Mammary epithelial cell (primary cell): ENCODE results near the gene PRIM2.

Experiments
- CTCF ChIP-seq, 2 donors: IDR thresholded peaks in 1 of 2; conservative IDR thresholded peaks in 1 of 2; 2 replicates each; pipeline ENCODE4 v1.5.1; 2011 to 2012; ENCODE audit warnings: inconsistent platforms in 2 of 2, low read length in 2 of 2, mild to moderate bottlenecking in 2 of 2, control low read depth in 1 of 2, low read depth in 1 of 2; ENCODE audit not compliant: insufficient read depth in 1 of 2; ENCODE audit errors: extremely low read depth in 1 of 2
- EZH2 ChIP-seq: IDR thresholded peaks from 2 replicates; pipeline ENCODE4 v1.6.1; 2012; ENCODE audit warnings: low read length, inconsistent platforms, borderline replicate concordance

GRCh38 chr6:57432157-57432556 lies 114.7 kb downstream of the PRIM2 start:
- TF ChIP-seq CTCF (conservative IDR thresholded peaks at IDR 0.05 in 1 of 2, IDR thresholded peaks at IDR 0.05 in 1 of 2; ENCODE audit: extremely low read depth in 1 of 2, insufficient read depth in 1 of 2, low read depth in 1 of 2, low read length in 2 of 2) = no peak
- no peak for TF ChIP-seq EZH2
